Measurements from ENCODE around the gene MEIS1.

The MEIS1 gene

GRCh38 chr2:66408905-66409304 is 26.0 kb upstream of the MEIS1 start:
- no peak for DNase-seq (ENCODE audit: low spot score)
- in situ Hi-C loops (cut with MboI; ENCODE audit: low pct_unique_long_range_greater_than_20kb, low sequenced_read_pairs, unreplicated experiment) = no loop called here
- TF ChIP-seq, protein P1, sequence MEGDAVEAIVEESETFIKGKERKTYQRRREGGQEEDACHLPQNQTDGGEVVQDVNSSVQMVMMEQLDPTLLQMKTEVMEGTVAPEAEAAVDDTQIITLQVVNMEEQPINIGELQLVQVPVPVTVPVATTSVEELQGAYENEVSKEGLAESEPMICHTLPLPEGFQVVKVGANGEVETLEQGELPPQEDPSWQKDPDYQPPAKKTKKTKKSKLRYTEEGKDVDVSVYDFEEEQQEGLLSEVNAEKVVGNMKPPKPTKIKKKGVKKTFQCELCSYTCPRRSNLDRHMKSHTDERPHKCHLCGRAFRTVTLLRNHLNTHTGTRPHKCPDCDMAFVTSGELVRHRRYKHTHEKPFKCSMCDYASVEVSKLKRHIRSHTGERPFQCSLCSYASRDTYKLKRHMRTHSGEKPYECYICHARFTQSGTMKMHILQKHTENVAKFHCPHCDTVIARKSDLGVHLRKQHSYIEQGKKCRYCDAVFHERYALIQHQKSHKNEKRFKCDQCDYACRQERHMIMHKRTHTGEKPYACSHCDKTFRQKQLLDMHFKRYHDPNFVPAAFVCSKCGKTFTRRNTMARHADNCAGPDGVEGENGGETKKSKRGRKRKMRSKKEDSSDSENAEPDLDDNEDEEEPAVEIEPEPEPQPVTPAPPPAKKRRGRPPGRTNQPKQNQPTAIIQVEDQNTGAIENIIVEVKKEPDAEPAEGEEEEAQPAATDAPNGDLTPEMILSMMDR (IDR thresholded peaks at IDR 0.05; ENCODE audit: extremely low read depth, insufficient read depth, missing control alignments) = no peak

GRCh38 chr2:66412874-66413273 is 22.1 kb upstream of the MEIS1 start:
- no peak for DNase-seq (ENCODE audit: low spot score)
- TF ChIP-seq, protein P1 (IDR thresholded peaks at IDR 0.05; ENCODE audit: extremely low read depth, insufficient read depth, missing control alignments) = no peak
- in situ Hi-C loops (cut with MboI; ENCODE audit: low pct_unique_long_range_greater_than_20kb, low sequenced_read_pairs, unreplicated experiment) = no loop called here

DNA sequence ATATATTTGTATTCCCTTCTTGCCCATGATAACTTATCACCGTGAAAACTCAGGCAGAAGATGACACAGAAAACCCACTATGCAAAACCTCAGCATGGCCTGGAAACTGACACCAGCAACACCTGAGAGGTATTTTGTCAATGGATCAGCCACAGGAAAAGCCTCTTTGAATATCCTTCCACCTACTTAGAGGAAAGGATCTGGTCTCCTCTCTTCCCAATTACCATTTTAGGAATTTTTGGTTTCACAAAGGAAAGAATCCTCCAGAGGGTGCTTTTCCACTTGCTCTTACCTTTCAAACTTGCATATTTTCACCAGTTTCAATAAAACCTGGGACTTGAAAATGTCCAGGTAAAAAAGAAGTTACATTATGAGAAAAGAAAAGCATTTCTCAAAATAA is 20.0 kb upstream of the MEIS1 start:
- in situ Hi-C loops (cut with MboI; ENCODE audit: low pct_unique_long_range_greater_than_20kb, low sequenced_read_pairs, unreplicated experiment) = no loop called here
- DNase-seq (ENCODE audit: low spot score) = no peak
- TF ChIP-seq, protein P1 (IDR thresholded peaks at IDR 0.05; ENCODE audit: extremely low read depth, insufficient read depth, missing control alignments) = no peak

- TF ChIP-seq, protein P1 (IDR thresholded peaks at IDR 0.05; ENCODE audit: extremely low read depth, insufficient read depth, missing control alignments) = no peak
- in situ Hi-C loops (cut with MboI; ENCODE audit: low pct_unique_long_range_greater_than_20kb, low sequenced_read_pairs, unreplicated experiment) = no loop called here
- no peak for DNase-seq (ENCODE audit: low spot score)
Measured at GRCh38 chr2:66418381-66418780, 16.5 kb upstream of the MEIS1 start.

- TF ChIP-seq, protein P1 (IDR thresholded peaks at IDR 0.05; ENCODE audit: extremely low read depth, insufficient read depth, missing control alignments) = no peak
- in situ Hi-C loops (cut with MboI; ENCODE audit: low pct_unique_long_range_greater_than_20kb, low sequenced_read_pairs, unreplicated experiment) = no loop called here
- no peak for DNase-seq (ENCODE audit: low spot score)
Measured at GRCh38 chr2:66421612-66422011, 13.3 kb upstream of the MEIS1 start.

DNA sequence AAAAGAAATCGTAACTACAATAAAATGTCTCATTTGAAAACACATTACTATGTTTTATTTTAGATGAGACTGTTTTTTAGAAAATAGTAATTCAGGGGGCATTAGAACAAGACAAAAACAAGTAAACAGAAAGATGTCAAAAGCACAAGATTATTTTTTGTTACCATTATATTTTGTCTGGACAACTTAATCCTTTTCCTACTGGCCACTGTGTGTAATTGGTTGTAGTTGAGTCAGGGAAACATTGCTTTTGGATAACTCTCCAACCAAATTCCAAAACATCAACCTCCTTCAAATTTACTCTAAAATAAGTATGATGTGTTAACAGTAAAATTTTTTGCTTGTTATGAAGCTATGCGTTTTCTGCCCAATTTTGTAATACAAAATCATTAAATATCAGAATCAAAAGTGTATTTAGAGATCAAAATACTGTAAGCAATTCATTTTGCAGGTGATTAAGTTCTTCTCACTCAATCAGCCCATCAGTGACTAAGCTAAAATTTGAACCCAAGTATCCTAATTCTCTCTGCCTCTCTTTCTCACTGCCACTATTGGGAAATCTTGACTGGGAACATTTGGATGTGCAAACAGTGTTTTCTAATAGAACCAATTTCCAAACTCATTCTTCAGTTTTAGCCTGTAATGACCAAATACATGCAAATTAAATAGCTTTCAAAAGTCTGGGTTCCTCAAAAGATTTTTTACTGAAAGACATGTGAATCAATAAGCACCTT is 11.4 kb upstream of the MEIS1 start:
- TF ChIP-seq, protein P1 (IDR thresholded peaks at IDR 0.05; ENCODE audit: extremely low read depth, insufficient read depth, missing control alignments) = no peak
- in situ Hi-C loops (cut with MboI; ENCODE audit: low pct_unique_long_range_greater_than_20kb, low sequenced_read_pairs, unreplicated experiment) = no loop called here
- DNase-seq (ENCODE audit: low spot score) = no peak
